BE2C (cell line): Measurements from ENCODE around the gene GOLGA6L4. TPM values are rescaled to one million over a fixed set of nuclear protein-coding genes. Genes with fewer than 3 reads are reported as not detected.
"Not testable (repeated sequence)": the region's sequence is repeated elsewhere in the genome, so short reads cannot be mapped to it uniquely, and the experiment has no call there.

Experiments used
- DNase-seq: peaks from one replicate; pipeline ENCODE4 v3.0.0-alpha.2; 2020
- H3K27me3 ChIP-seq: fragments of 250-450 bp; sonication (Bioruptor Pico); 2 replicates; pipeline ENCODE4 v1.5.1; 2020; ENCODE audit warnings: mild to moderate bottlenecking
- H3K36me3 ChIP-seq: fragments of 250-450 bp; sonication (Bioruptor Pico); 2 replicates; pipeline ENCODE4 v1.5.1; 2020; ENCODE audit warnings: mild to moderate bottlenecking
- H3K4me1 ChIP-seq: fragments of 250-450 bp; sonication (Bioruptor Pico); 2 replicates; pipeline ENCODE4 v1.5.1; 2020
- H3K4me3 ChIP-seq: 2 replicates; pipeline ENCODE4 v1.5.1; 2011; ENCODE audit warnings: low read depth, low read length
- H3K9me3 ChIP-seq: fragments of 250-450 bp; sonication (Bioruptor Pico); 2 replicates; pipeline ENCODE4 v1.5.1; 2020
- polyA plus RNA-seq: library from polyadenylated mRNA; unstranded; fragments of >200 nt; gene quantifications from one replicate; pipeline ENCODE4 v1.2.1, GENCODE V29; 2012; ENCODE audit warnings: low read depth, missing spikeins; ENCODE audit not compliant: insufficient read length, insufficient read depth

Gene GOLGA6L4
- 2.2 TPM for polyA plus RNA-seq

GRCh38 chr15:84235573-84235972, at the start of gene GOLGA6L4:
Gene GOLGA6L4 (plus strand): TSS chr15:84235773. CDS start chr15:84235835, 62 bp downstream.
- DNase-seq, H3K9me3 ChIP-seq, H3K4me1 ChIP-seq, H3K4me3 ChIP-seq, H3K36me3 ChIP-seq, H3K27me3 ChIP-seq: not testable (repeated sequence)

GRCh38 chr15:84192982-84193381, 42.6 kb upstream of the GOLGA6L4 start:
- H3K27me3 ChIP-seq, H3K36me3 ChIP-seq, H3K4me3 ChIP-seq, H3K9me3 ChIP-seq, DNase-seq, H3K4me1 ChIP-seq: not testable (repeated sequence)

GRCh38 chr15:84195603-84196002, 40.0 kb upstream of the GOLGA6L4 start:
- H3K4me3 ChIP-seq, H3K36me3 ChIP-seq, H3K4me1 ChIP-seq, DNase-seq, H3K9me3 ChIP-seq, H3K27me3 ChIP-seq: not testable (repeated sequence)

- H3K9me3 ChIP-seq, H3K27me3 ChIP-seq, H3K4me1 ChIP-seq, H3K36me3 ChIP-seq, H3K4me3 ChIP-seq, DNase-seq: not testable (repeated sequence)
Measured at GRCh38 chr15:84196530-84197188, 38.9 kb upstream of the GOLGA6L4 start.

GRCh38 chr15:84199865-84200264, 35.7 kb upstream of the GOLGA6L4 start:
- not testable (repeated sequence) for DNase-seq, H3K36me3 ChIP-seq, H3K27me3 ChIP-seq, H3K4me1 ChIP-seq, H3K9me3 ChIP-seq, H3K4me3 ChIP-seq

- not testable (repeated sequence) for H3K27me3 ChIP-seq, H3K4me1 ChIP-seq
Measured at GRCh38 chr15:84246441-84246840, 10.9 kb downstream of the GOLGA6L4 start.

More at GRCh38 chr15:84246441-84246840, 10.9 kb downstream of the GOLGA6L4 start:
- DNase-seq = peak; percentile 2
- not testable (repeated sequence) for H3K36me3 ChIP-seq, H3K9me3 ChIP-seq, H3K4me3 ChIP-seq
